Measurements from ENCODE around the gene GFOD1. TPM values are rescaled to one million over a fixed set of nuclear protein-coding genes. Genes with fewer than 3 reads are reported as not detected.

The GFOD1 gene
- total and polyA plus RNA-seq, 9 donors: 1.4 to 9.2 (median 3.7) TPM

GRCh38 chr6:13474360-13474759 lies 13.0 kb downstream of the GFOD1 start:
- intact Hi-C loops (cut with DNase I): no loop called here
- 92 to 96% (median 92%) methylated on average over 3 of the region's 3 CpGs for WGBS, 3 donors
- no peaks in the 10 kb centered on the region for H3K27me3 ChIP-seq
- no peaks in the 10 kb centered on the region for H3K36me3 ChIP-seq
- TF ChIP-seq POLR2A (IDR thresholded peaks at IDR 0.05): no peak
- TF ChIP-seq CTCF (IDR thresholded peaks at IDR 0.05): no peak
- no peak for TF ChIP-seq EP300 (IDR thresholded peaks at IDR 0.05)
- H3K9me3 ChIP-seq: no peaks in the 10 kb centered on the region
- DNase-seq: no peak
- no peaks in the 10 kb centered on the region for H3K4me1 ChIP-seq (ENCODE audit: insufficient read depth)
- no peak overlapping the region for H3K4me3 ChIP-seq
- no peak overlapping the region for H3K27ac ChIP-seq

GRCh38 chr6:13473768-13474165 lies 13.6 kb downstream of the GFOD1 start:
- intact Hi-C loops (cut with DNase I): no loop called here
- H3K4me3 ChIP-seq: no peak overlapping the region
- H3K4me1 ChIP-seq (ENCODE audit: insufficient read depth): no peaks in the 10 kb centered on the region
- no peak overlapping the region for H3K27ac ChIP-seq
- no peaks in the 10 kb centered on the region for H3K9me3 ChIP-seq
- no peaks in the 10 kb centered on the region for H3K36me3 ChIP-seq
- 45 to 69% (median 64%) methylated on average over 8 of the region's 8 CpGs for WGBS, 3 donors
- no peak for DNase-seq
- TF ChIP-seq CTCF (IDR thresholded peaks at IDR 0.05) (no peak), EP300 (IDR thresholded peaks at IDR 0.05) (no peak), POLR2A (IDR thresholded peaks at IDR 0.05) (no peak)
- H3K27me3 ChIP-seq: no peaks in the 10 kb centered on the region

GRCh38 chr6:13472976-13473767 lies 14.2 kb downstream of the GFOD1 start:
- intact Hi-C loops (cut with DNase I): no loop called here
- 89 to 93% (median 91%) methylated on average over 5 of the region's 5 CpGs for WGBS, 3 donors
- H3K27ac ChIP-seq: no peak overlapping the region
- H3K9me3 ChIP-seq: no peaks in the 10 kb centered on the region
- TF ChIP-seq EP300 (IDR thresholded peaks at IDR 0.05): no peak
- no peak for TF ChIP-seq CTCF (IDR thresholded peaks at IDR 0.05)
- no peak for TF ChIP-seq POLR2A (IDR thresholded peaks at IDR 0.05)
- no peak overlapping the region for H3K4me3 ChIP-seq
- DNase-seq: no peak
- H3K36me3 ChIP-seq: no peaks in the 10 kb centered on the region
- no peaks in the 10 kb centered on the region for H3K4me1 ChIP-seq (ENCODE audit: insufficient read depth)
- no peaks in the 10 kb centered on the region for H3K27me3 ChIP-seq

GRCh38 chr6:13472099-13472498 lies 15.3 kb downstream of the GFOD1 start:
- Histone ChIP-seq H3K9me3 (no peaks in the 10 kb centered on the region), H3K4me1 (ENCODE audit: insufficient read depth) (no peaks in the 10 kb centered on the region), H3K36me3 (no peaks in the 10 kb centered on the region), H3K4me3 (no peak overlapping the region), H3K27ac (no peak overlapping the region), H3K27me3 (no peaks in the 10 kb centered on the region)
- 48 to 58% (median 50%) methylated on average over 4 of the region's 4 CpGs for WGBS, 3 donors
- TF ChIP-seq EP300 (IDR thresholded peaks at IDR 0.05) (no peak), CTCF (IDR thresholded peaks at IDR 0.05) (no peak), POLR2A (IDR thresholded peaks at IDR 0.05) (no peak)
- DNase-seq: no peak
- intact Hi-C loops (cut with DNase I): no loop called here

All from ovary (tissue), 9 donors.